ENCODE measurements around the gene ZNF337.

ZNF337 gene

GRCh38 chr20:25739615-25740320 lies 43.1 kb upstream of the ZNF337 start:
- TF ChIP-seq CTCF (IDR thresholded peaks at IDR 0.05): no peak
- Mint-ChIP-seq H3K4me3 (no peak overlapping the region), H3K27me3 (ENCODE audit: low read depth, poor library complexity) (no peaks in the 10 kb centered on the region), H3K36me3 (ENCODE audit: low read depth) (no peaks in the 10 kb centered on the region), H3K27ac (no peak overlapping the region), H3K9me3 (peaks cover 8% of the 10 kb centered on the region), H3K4me1 (no peaks in the 10 kb centered on the region)
- DNase-seq: no peak

GRCh38 chr20:25738198-25738597 lies 41.5 kb upstream of the ZNF337 start:
- H3K4me1 Mint-ChIP-seq: no peaks in the 10 kb centered on the region
- TF ChIP-seq CTCF (IDR thresholded peaks at IDR 0.05): no peak
- H3K27ac Mint-ChIP-seq: no peak overlapping the region
- H3K27me3 Mint-ChIP-seq (ENCODE audit: low read depth, poor library complexity): no peaks in the 10 kb centered on the region
- no peak overlapping the region for H3K4me3 Mint-ChIP-seq
- peaks cover 8% of the 10 kb centered on the region for H3K9me3 Mint-ChIP-seq
- no peaks in the 10 kb centered on the region for H3K36me3 Mint-ChIP-seq (ENCODE audit: low read depth)
- no peak for DNase-seq

GRCh38 chr20:25733903-25734302 lies 37.2 kb upstream of the ZNF337 start:
- H3K36me3 Mint-ChIP-seq (ENCODE audit: low read depth): no peaks in the 10 kb centered on the region

GRCh38 chr20:25730862-25731261 lies 34.2 kb upstream of the ZNF337 start:
- no peak for DNase-seq
- Mint-ChIP-seq H3K9me3 (peaks cover 22% of the 10 kb centered on the region), H3K27me3 (ENCODE audit: low read depth, poor library complexity) (no peaks in the 10 kb centered on the region), H3K27ac (no peak overlapping the region), H3K4me1 (no peaks in the 10 kb centered on the region), H3K4me3 (no peak overlapping the region), H3K36me3 (ENCODE audit: low read depth) (peaks cover 5% of the 10 kb centered on the region)
- TF ChIP-seq CTCF (IDR thresholded peaks at IDR 0.05): no peak

More at GRCh38 chr20:25733903-25734302, 37.2 kb upstream of the ZNF337 start:
- TF ChIP-seq CTCF (IDR thresholded peaks at IDR 0.05): no peak
- DNase-seq: no peak
- Mint-ChIP-seq H3K4me1 (no peaks in the 10 kb centered on the region), H3K4me3 (no peak overlapping the region), H3K27ac (no peak overlapping the region), H3K9me3 (peaks cover 8% of the 10 kb centered on the region), H3K27me3 (ENCODE audit: low read depth, poor library complexity) (no peaks in the 10 kb centered on the region)

- Mint-ChIP-seq H3K27me3 (ENCODE audit: low read depth, poor library complexity) (no peaks in the 10 kb centered on the region), H3K27ac (no peak overlapping the region), H3K9me3 (peaks cover 67% of the 10 kb centered on the region), H3K4me3 (no peak overlapping the region), H3K36me3 (ENCODE audit: low read depth) (peaks cover 5% of the 10 kb centered on the region), H3K4me1 (no peaks in the 10 kb centered on the region)
- no peak for TF ChIP-seq CTCF (IDR thresholded peaks at IDR 0.05)
- DNase-seq: no peak
Observed at GRCh38 chr20:25726357-25726756, 29.7 kb upstream of the ZNF337 start.

- H3K9me3 Mint-ChIP-seq: peaks cover 74% of the 10 kb centered on the region
- no peak for DNase-seq
- H3K27me3 Mint-ChIP-seq (ENCODE audit: low read depth, poor library complexity): no peaks in the 10 kb centered on the region
- H3K27ac Mint-ChIP-seq: no peak overlapping the region
- no peak for TF ChIP-seq CTCF (IDR thresholded peaks at IDR 0.05)
- no peak overlapping the region for H3K4me3 Mint-ChIP-seq
- no peaks in the 10 kb centered on the region for H3K4me1 Mint-ChIP-seq
- H3K36me3 Mint-ChIP-seq (ENCODE audit: low read depth): peaks cover 12% of the 10 kb centered on the region
Observed at GRCh38 chr20:25725639-25726038, 29.0 kb upstream of the ZNF337 start.

Measured in nephron progenitor cell (in vitro differentiated cells).